ENCODE measurements around the gene ASTN2.

- TF ChIP-seq GATA2 (IDR thresholded peaks at IDR 0.05; ENCODE audit: low read depth, low read length): no peak
- no peak for TF ChIP-seq GATA3 (IDR thresholded peaks at IDR 0.05; ENCODE audit: low read depth, low read length)
Measured at GRCh38 chr9:116868201-116868600, 546.7 kb downstream of the ASTN2 start.

Data from SH-SY5Y (cell line).